Esophagus muscularis mucosa (tissue), 4 donors: ENCODE data around the gene TET3.

Experiments
- CTCF ChIP-seq, 3 experiments: fragments of 200-600 bp in 2 of 3; fragments of 450-650 bp in 1 of 3; sonication (generic) in 2 of 3; IDR thresholded peaks; one replicate each; pipeline ENCODE4 v1.5.1; 2017 to 2019; ENCODE audit warnings: antibody characterized with exemption in 3 of 3, mild to moderate bottlenecking in 2 of 3, moderate library complexity in 1 of 3
- EP300 ChIP-seq: sonication (generic); formaldehyde crosslinking; IDR thresholded peaks from one replicate; pipeline ENCODE4 v1.6.1; 2017; ENCODE audit warnings: antibody characterized with exemption
- POLR2A ChIP-seq: fragments of 450-650 bp; IDR thresholded peaks from one replicate; pipeline ENCODE4 v1.6.1; 2017; ENCODE audit warnings: antibody characterized with exemption, moderate library complexity, mild to moderate bottlenecking, low read depth
- POLR2AphosphoS5 ChIP-seq, 2 donors: sonication (generic); formaldehyde crosslinking; IDR thresholded peaks; one replicate each; pipeline ENCODE4 v1.6.1; 2017; ENCODE audit warnings: antibody characterized with exemption in 2 of 2

- no peak for TF ChIP-seq CTCF (IDR thresholded peaks at IDR 0.05)
- TF ChIP-seq POLR2A: no peak
- no peak for TF ChIP-seq EP300
- no peak for TF ChIP-seq POLR2AphosphoS5 (IDR thresholded peaks at IDR 0.05)
Measured at GRCh38 chr2:73992036-73992435, 7.3 kb downstream of the TET3 start.
